DOHH2 (cell line): ENCODE measurements around the gene DGAT2.
A peak's percentile ranks its signal among the peaks of the same experiment; 100 is the strongest.

Source experiments
- H3F3A ChIP-seq: fragments of 200-600 bp; sonication (generic), shearing (Covaris generic); 2 replicates; pipeline ENCODE4 v1.6.0; 2016; ENCODE audit warnings: antibody characterized with exemption, mild to moderate bottlenecking; ENCODE audit not compliant: control insufficient read depth, insufficient read depth
- H3K27ac ChIP-seq: fragments of 200-600 bp; sonication (generic); 2 replicates; pipeline ENCODE4 v1.5.1; 2014; ENCODE audit warnings: low read depth, mild to moderate bottlenecking, low read length, moderate library complexity
- H3K27me3 ChIP-seq: fragments of 200-600 bp; sonication (generic); 2 replicates; pipeline ENCODE4 v1.6.1; 2014; ENCODE audit warnings: mild to moderate bottlenecking, low read length, mixed read lengths; ENCODE audit not compliant: control insufficient read depth
- H3K36me3 ChIP-seq: fragments of 200-600 bp; sonication (generic); 2 replicates; pipeline ENCODE4 v1.6.1; 2014; ENCODE audit warnings: mild to moderate bottlenecking, low read length, moderate library complexity, mixed read lengths; ENCODE audit not compliant: control insufficient read depth
- H3K4me1 ChIP-seq: fragments of 200-600 bp; sonication (generic); 2 replicates; pipeline ENCODE4 v1.6.1; 2014; ENCODE audit warnings: mild to moderate bottlenecking, low read length, mixed read lengths; ENCODE audit not compliant: control insufficient read depth
- H3K4me2 ChIP-seq: fragments of 200-600 bp; sonication (generic); 2 replicates; pipeline ENCODE4 v1.6.0; 2014; ENCODE audit warnings: mild to moderate bottlenecking, low read length, moderate library complexity
- H3K4me3 ChIP-seq: fragments of 200-600 bp; sonication (generic); 2 replicates; pipeline ENCODE4 v1.5.1; 2014; ENCODE audit warnings: mild to moderate bottlenecking, low read length, mixed read lengths
- H3K79me2 ChIP-seq: fragments of 200-600 bp; sonication (generic); 2 replicates; pipeline ENCODE4 v1.6.1; 2014; ENCODE audit warnings: mild to moderate bottlenecking, low read length, mixed read lengths; ENCODE audit not compliant: control insufficient read depth
- H3K9me2 ChIP-seq: fragments of 200-600 bp; sonication (generic); replicated peaks from 2 replicates; pipeline ENCODE4 v1.6.1; 2014; ENCODE audit warnings: mild to moderate bottlenecking, low read length, mixed read lengths; ENCODE audit not compliant: control insufficient read depth
- H3K9me3 ChIP-seq: fragments of 200-600 bp; sonication (generic); 2 replicates; pipeline ENCODE4 v1.6.1; 2014; ENCODE audit warnings: antibody characterized with exemption, low read length, mixed read lengths; ENCODE audit not compliant: control insufficient read depth, insufficient read depth
- H4K20me1 ChIP-seq: fragments of 200-600 bp; sonication (generic); 2 replicates; pipeline ENCODE4 v1.6.0; 2014; ENCODE audit warnings: low read depth, mild to moderate bottlenecking, antibody characterized with exemption, low read length, moderate library complexity; ENCODE audit not compliant: control insufficient read depth, insufficient read depth
- EZH2phosphoT487 ChIP-seq: fragments of 200-600 bp; sonication (generic); IDR thresholded peaks from 2 replicates; pipeline ENCODE4 v1.6.1; 2017; ENCODE audit warnings: borderline replicate concordance, mild to moderate bottlenecking, antibody characterized with exemption, low read length, moderate library complexity, mixed read lengths
- TF ChIP-seq, protein P1 (sequence below): fragments of 200-600 bp; sonication (generic); IDR thresholded peaks from one replicate; pipeline ENCODE4 v1.5.1; 2014; ENCODE audit warnings: antibody characterized with exemption, mild to moderate bottlenecking, low read depth, low read length; ENCODE audit not compliant: poor library complexity, severe bottlenecking

Gene DGAT2

DNA sequence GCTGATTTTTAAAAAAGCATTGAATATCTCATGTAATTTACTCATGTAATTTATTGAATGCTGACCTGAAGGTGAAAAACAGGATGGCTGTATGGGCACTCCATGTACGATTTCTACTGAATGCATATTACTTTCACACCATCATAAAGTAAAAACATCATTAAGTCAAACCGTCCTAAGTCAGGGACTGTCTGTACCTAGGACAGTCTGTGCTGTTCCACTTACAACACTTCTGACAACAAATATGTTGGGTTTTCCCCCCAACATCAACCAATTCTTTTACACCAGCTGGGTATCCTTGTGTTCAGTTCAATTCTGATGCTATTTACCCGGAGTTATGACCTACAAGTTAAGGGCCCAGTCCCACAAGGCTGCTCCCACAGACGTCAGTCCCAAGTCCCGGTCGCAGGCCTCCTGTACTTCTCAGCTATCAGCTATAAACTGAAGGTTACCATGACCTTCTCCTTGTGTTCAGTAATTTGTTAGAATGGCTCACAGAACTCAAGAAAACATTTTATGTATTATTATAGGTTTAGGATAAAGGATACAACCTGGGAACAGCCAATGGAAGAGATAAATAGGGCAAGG lies 63.4 kb downstream of the DGAT2 start:
- Histone ChIP-seq H3F3A (peaks cover 11% of the 10 kb centered on the region; the same call in 1 of the 2 replicates), H3K9me3 (no peaks in the 10 kb centered on the region), H4K20me1 (peaks cover 9% of the 10 kb centered on the region), H3K4me2 (peak overlapping the region; percentile 16; the same call in 1 of the 2 replicates), H3K9me2 (no peaks in the 10 kb centered on the region), H3K4me1 (peaks cover 90% of the 10 kb centered on the region), H3K27me3 (no peaks in the 10 kb centered on the region), H3K36me3 (peaks cover 83% of the 10 kb centered on the region), H3K4me3 (no peak overlapping the region), H3K79me2 (peaks cover 99% of the 10 kb centered on the region), H3K27ac (peak overlapping the region; percentile 3; the same call in 1 of the 2 replicates)
- TF ChIP-seq, protein P1, sequence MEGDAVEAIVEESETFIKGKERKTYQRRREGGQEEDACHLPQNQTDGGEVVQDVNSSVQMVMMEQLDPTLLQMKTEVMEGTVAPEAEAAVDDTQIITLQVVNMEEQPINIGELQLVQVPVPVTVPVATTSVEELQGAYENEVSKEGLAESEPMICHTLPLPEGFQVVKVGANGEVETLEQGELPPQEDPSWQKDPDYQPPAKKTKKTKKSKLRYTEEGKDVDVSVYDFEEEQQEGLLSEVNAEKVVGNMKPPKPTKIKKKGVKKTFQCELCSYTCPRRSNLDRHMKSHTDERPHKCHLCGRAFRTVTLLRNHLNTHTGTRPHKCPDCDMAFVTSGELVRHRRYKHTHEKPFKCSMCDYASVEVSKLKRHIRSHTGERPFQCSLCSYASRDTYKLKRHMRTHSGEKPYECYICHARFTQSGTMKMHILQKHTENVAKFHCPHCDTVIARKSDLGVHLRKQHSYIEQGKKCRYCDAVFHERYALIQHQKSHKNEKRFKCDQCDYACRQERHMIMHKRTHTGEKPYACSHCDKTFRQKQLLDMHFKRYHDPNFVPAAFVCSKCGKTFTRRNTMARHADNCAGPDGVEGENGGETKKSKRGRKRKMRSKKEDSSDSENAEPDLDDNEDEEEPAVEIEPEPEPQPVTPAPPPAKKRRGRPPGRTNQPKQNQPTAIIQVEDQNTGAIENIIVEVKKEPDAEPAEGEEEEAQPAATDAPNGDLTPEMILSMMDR, result no peak
- no peak for TF ChIP-seq EZH2phosphoT487

DNA sequence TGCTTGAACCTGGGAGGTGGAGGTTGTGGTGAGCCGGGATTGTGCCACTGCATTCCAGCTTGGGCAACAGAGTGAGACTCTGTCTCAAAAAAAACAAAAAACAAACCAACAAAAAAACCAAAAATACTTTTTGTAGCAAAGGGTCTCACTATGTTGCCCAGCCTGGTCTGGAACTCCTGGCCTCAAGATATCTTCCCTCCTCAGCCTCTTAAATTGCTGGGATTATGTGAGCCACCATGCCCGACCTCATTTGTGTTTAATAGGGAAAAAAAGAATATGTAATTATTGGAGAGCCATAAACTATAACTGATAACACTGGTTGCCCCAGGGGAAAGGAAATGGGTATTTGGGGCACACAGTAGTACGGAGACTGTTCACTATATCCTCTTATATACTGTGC lies 66.2 kb downstream of the DGAT2 start:
- Histone ChIP-seq H3K36me3 (peaks cover 82% of the 10 kb centered on the region), H3K79me2 (peaks cover 100% of the 10 kb centered on the region), H3K27me3 (no peaks in the 10 kb centered on the region), H3K4me1 (peaks cover 93% of the 10 kb centered on the region), H3F3A (peaks cover 11% of the 10 kb centered on the region; the same call in 1 of the 2 replicates), H3K4me2 (peak overlapping the region; percentile 17), H3K27ac (peak overlapping the region; percentile 26), H4K20me1 (peaks cover 14% of the 10 kb centered on the region), H3K9me2 (no peaks in the 10 kb centered on the region), H3K9me3 (no peaks in the 10 kb centered on the region), H3K4me3 (0 out of 2 replicates have a peak overlapping the region, but pooled peaks have one; percentile 8)
- TF ChIP-seq, protein P1, result no peak
- TF ChIP-seq EZH2phosphoT487, result no peak

DNA sequence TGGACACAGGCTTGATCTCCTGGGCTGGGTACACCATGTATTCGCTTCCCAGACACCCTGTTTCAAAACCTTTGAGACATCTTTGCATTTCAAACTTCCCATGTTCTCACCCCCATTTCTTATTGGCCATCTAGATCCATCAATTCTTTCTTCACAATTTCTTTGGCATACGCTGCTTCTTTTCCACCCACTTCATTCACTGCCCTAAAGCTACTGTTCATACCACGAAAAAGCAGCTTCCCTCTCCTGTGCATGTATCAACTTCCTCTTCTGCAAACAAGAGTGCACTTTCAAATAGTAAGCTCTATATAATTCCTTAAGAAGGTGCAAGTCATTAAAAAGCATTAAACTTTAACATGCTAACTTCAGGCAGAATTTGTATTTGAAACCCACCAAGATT lies 67.8 kb downstream of the DGAT2 start:
- TF ChIP-seq EZH2phosphoT487, result no peak
- TF ChIP-seq, protein P1, result no peak
- Histone ChIP-seq H3K79me2 (peaks cover 100% of the 10 kb centered on the region), H3K4me2 (peak overlapping the region; percentile 43), H3K9me3 (no peaks in the 10 kb centered on the region), H3K36me3 (peaks cover 81% of the 10 kb centered on the region), H3K4me3 (peak overlapping the region; percentile 15; the same call in 1 of the 2 replicates), H3K4me1 (peaks cover 93% of the 10 kb centered on the region), H3F3A (peaks cover 13% of the 10 kb centered on the region; the same call in 1 of the 2 replicates), H3K27ac (peak overlapping the region; percentile 52), H4K20me1 (peaks cover 12% of the 10 kb centered on the region), H3K9me2 (no peaks in the 10 kb centered on the region), H3K27me3 (no peaks in the 10 kb centered on the region)
